HG03064 (cell line): ENCODE measurements around the gene TPP2.

Experiments used
- ATAC-seq: cut with Tn5 transposase; IDR thresholded peaks from one replicate; pipeline ENCODE4 v1.9.1; 2021; ENCODE audit warnings: low read depth; ENCODE audit not compliant: unreplicated experiment

The TPP2 gene

DNA sequence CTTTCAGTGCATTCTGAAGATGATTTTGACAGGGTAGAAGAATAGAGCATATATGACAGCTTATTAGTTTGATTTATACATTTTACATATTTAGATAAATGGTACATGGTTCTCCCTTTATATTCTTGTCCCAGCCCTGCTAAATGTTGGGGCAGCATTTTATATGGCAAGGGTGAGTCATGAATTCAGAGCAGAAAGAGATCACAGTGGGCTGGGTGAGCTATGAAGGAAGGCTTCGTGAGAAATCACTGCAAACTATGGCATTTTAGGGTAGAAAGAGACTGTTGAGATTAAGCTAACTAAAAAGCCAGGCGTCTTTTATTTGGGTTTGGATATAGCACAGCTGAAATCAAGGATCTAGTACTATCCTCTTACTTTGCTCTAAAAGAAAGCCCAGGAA lies 122.0 kb downstream of the TPP2 start:
- no peak for ATAC-seq

- no peak for ATAC-seq
Observed at GRCh38 chr13:102721800-102722231, 125.0 kb downstream of the TPP2 start.

GRCh38 chr13:102724923-102725322 lies 128.1 kb downstream of the TPP2 start:
- ATAC-seq = no peak

GRCh38 chr13:102726430-102726829 lies 129.6 kb downstream of the TPP2 start:
- no peak for ATAC-seq
